HepG2 (cell line): ENCODE results near the gene RPS6KA2. TPM values are rescaled to one million over a fixed set of nuclear protein-coding genes. Genes with fewer than 3 reads are reported as not detected.

Experiments used
- ATAC-seq: fragments of 200-7000 bp; cut with Tn5 transposase; 3 replicates; pipeline ENCODE4 v1.9.1; 2020; ENCODE audit warnings: mild to moderate bottlenecking, moderate library complexity
- BruUV-seq: library from RNA; stranded (reverse); fragments of 400-500 nt; replicated peaks from 2 replicates; lab custom pipeline; 2021; lab: Mats Ljungman, UMichigan
- CTCF ChIA-PET: fragments of 300-600 bp; formaldehyde crosslinking; extraction: SDS; loops from one replicate; lab custom pipeline; 2021; ENCODE audit warnings: low total read pairs, inconsistent platforms, low intra/inter-chr PET ratio; lab: Yijun Ruan, JAX
- POLR2A ChIA-PET: fragments of 350-600 bp; sonication (Branson Sonifier 250); formaldehyde crosslinking; loops from one replicate; lab custom pipeline; 2020; ENCODE audit warnings: antibody characterized with exemption, inconsistent platforms; lab: Yijun Ruan, JAX
- DNase-seq: peaks from one replicate; pipeline ENCODE4 v3.0.0-alpha.2; 2015; ENCODE audit warnings: low spot score
- FAIRE-seq: peaks from 3 replicates; lab custom pipeline; 2011; peaks lifted over from hg19 to GRCh38; lab: Jason Lieb, UNC
- H2AFZ ChIP-seq: one replicate; pipeline ENCODE4 v1.6.1; 2011; ENCODE audit warnings: low read length, inconsistent platforms
- H3K27ac ChIP-seq: fragments of 300-600 bp; 3 replicates; pipeline ENCODE4 v1.8.0; 2011; ENCODE audit warnings: mixed run types, mild to moderate bottlenecking, mixed read lengths, low read length, inconsistent platforms; ENCODE audit not compliant: insufficient read depth; ENCODE audit errors: extremely low read length
- H3K27me3 ChIP-seq, 2 experiments: fragments of 200-600 bp in 1 of 2; 2 replicates in 1 of 2; 3 replicates in 1 of 2; pipeline versions ENCODE4 v1.6.0 to v1.8.0; 2011; ENCODE audit warnings: low read length in 2 of 2, mild to moderate bottlenecking in 2 of 2, moderate library complexity in 2 of 2, inconsistent platforms in 1 of 2; ENCODE audit not compliant: insufficient read depth in 2 of 2, control insufficient read depth in 1 of 2
- H3K36me3 ChIP-seq, 2 experiments: fragments of 200-600 bp in 1 of 2; replicated peaks in 1 of 2; 2 replicates in 1 of 2; 3 replicates in 1 of 2; pipeline versions ENCODE4 v1.5.1 to v1.8.0; 2011; ENCODE audit warnings: low read length in 2 of 2, inconsistent platforms in 1 of 2; ENCODE audit not compliant: insufficient read depth in 2 of 2, control insufficient read depth in 1 of 2
- H3K4me1 ChIP-seq: 2 replicates; pipeline ENCODE4 v1.5.1; 2012; ENCODE audit warnings: low read length, inconsistent platforms; ENCODE audit not compliant: insufficient read depth
- H3K4me2 ChIP-seq: 2 replicates; pipeline ENCODE4 v1.6.0; 2011; ENCODE audit warnings: low read depth, low read length, inconsistent platforms
- H3K4me3 ChIP-seq, 3 experiments: fragments of 200-600 bp in 1 of 3; sonication (generic), shearing (Covaris generic) in 1 of 3; replicated peaks in 1 of 3; 2 replicates each; pipeline ENCODE4 v1.5.1; 2011 to 2016; ENCODE audit warnings: low read length in 3 of 3, inconsistent platforms in 2 of 3, low read depth in 2 of 3, mild to moderate bottlenecking in 2 of 3, control low read depth in 1 of 3, mixed read lengths in 1 of 3; ENCODE audit not compliant: insufficient read depth in 1 of 3
- H3K79me2 ChIP-seq: one replicate; pipeline ENCODE4 v1.6.1; 2011; ENCODE audit warnings: low read length, inconsistent platforms; ENCODE audit not compliant: insufficient read depth
- H3K9ac ChIP-seq: 2 replicates; pipeline ENCODE4 v1.6.0; 2011; ENCODE audit warnings: mild to moderate bottlenecking, low read depth, low read length, inconsistent platforms; ENCODE audit not compliant: insufficient read depth
- H3K9me3 ChIP-seq: 2 replicates; pipeline ENCODE4 v1.5.1; 2012; ENCODE audit warnings: mild to moderate bottlenecking, low read length
- H4K20me1 ChIP-seq: 2 replicates; pipeline ENCODE4 v1.6.0; 2011; ENCODE audit warnings: inconsistent platforms, mild to moderate bottlenecking, low read length, moderate library complexity; ENCODE audit not compliant: insufficient read depth
- ARHGAP35 ChIP-seq: sonication (generic); formaldehyde crosslinking; IDR thresholded peaks from 2 replicates; pipeline ENCODE4 v1.9.0; 2022; ENCODE audit warnings: mild to moderate bottlenecking, inconsistent platforms, moderate library complexity, missing genetic modification reagents, borderline replicate concordance
- ATF2 ChIP-seq: sonication (generic); formaldehyde crosslinking; IDR thresholded peaks from 2 replicates; pipeline ENCODE4 v1.4.0; 2020; ENCODE audit warnings: missing genetic modification reagents
- DNMT1 ChIP-seq: sonication (generic); formaldehyde crosslinking; IDR thresholded peaks from 2 replicates; pipeline ENCODE4 v1.5.1; 2020; ENCODE audit warnings: mild to moderate bottlenecking, missing genetic modification reagents
- FIP1L1 ChIP-seq: fragments of 200-400 bp; formaldehyde crosslinking; IDR thresholded peaks from 2 replicates; pipeline ENCODE4 v1.6.1; 2018; ENCODE audit warnings: low read depth, mild to moderate bottlenecking, low read length, moderate library complexity, borderline replicate concordance; ENCODE audit not compliant: insufficient read depth
- FOXA3 ChIP-seq: IDR thresholded peaks from 2 replicates; pipeline ENCODE4 v1.6.1; 2016; ENCODE audit warnings: missing genetic modification reagents, missing compliant biosample characterization
- GTF3A ChIP-seq: sonication (generic); formaldehyde crosslinking; conservative IDR thresholded peaks from 2 replicates; pipeline ENCODE4 v1.4.0; 2020; ENCODE audit warnings: mild to moderate bottlenecking, missing genetic modification reagents
- IRF9 ChIP-seq: sonication (generic); formaldehyde crosslinking; IDR thresholded peaks from 2 replicates; pipeline ENCODE4 v1.8.0; 2022; ENCODE audit warnings: missing genetic modification reagents, mild to moderate bottlenecking, borderline replicate concordance
- MLLT10 ChIP-seq: sonication (generic); formaldehyde crosslinking; IDR thresholded peaks from 2 replicates; pipeline ENCODE4 v1.4.0; 2020; ENCODE audit warnings: missing genetic modification reagents
- RARA ChIP-seq: IDR thresholded peaks from 2 replicates; pipeline ENCODE4 v1.6.1; 2016; ENCODE audit warnings: missing genetic modification reagents, missing compliant biosample characterization
- RFX3 ChIP-seq: IDR thresholded peaks from 2 replicates; pipeline ENCODE4 v1.6.1; 2016; ENCODE audit warnings: missing biosample characterization, missing genetic modification reagents
- RXRA ChIP-seq: sonication (generic); formaldehyde crosslinking; IDR thresholded peaks from 2 replicates; pipeline ENCODE4 v1.5.1; 2020; ENCODE audit warnings: missing genetic modification reagents
- ZBTB49 ChIP-seq: sonication (generic); formaldehyde crosslinking; IDR thresholded peaks from 2 replicates; pipeline ENCODE4 v1.4.0; 2020; ENCODE audit warnings: missing genetic modification reagents, borderline replicate concordance
- ZKSCAN8 ChIP-seq: IDR thresholded peaks from 2 replicates; pipeline ENCODE4 v1.6.1; 2016; ENCODE audit warnings: borderline replicate concordance, missing genetic modification reagents, missing compliant biosample characterization
- ZNF256 ChIP-seq: sonication (generic); formaldehyde crosslinking; conservative IDR thresholded peaks from 2 replicates; pipeline ENCODE4 v1.4.0; 2020; ENCODE audit warnings: missing genetic modification reagents
- ZNF501 ChIP-seq: sonication (generic); formaldehyde crosslinking; IDR thresholded peaks from 2 replicates; pipeline ENCODE4 v1.5.1; 2020; ENCODE audit warnings: mild to moderate bottlenecking, moderate library complexity, missing genetic modification reagents
- ZNF513 ChIP-seq: sonication (generic); formaldehyde crosslinking; conservative IDR thresholded peaks from 2 replicates; pipeline ENCODE4 v1.5.0; 2020; ENCODE audit warnings: missing genetic modification reagents
- ZNF772 ChIP-seq: sonication (generic); formaldehyde crosslinking; IDR thresholded peaks from 2 replicates; pipeline ENCODE4 v1.5.0; 2020; ENCODE audit warnings: mild to moderate bottlenecking, missing genetic modification reagents
- WGBS: methylation state at CpG from one replicate; pipeline ENCODE4 v1.1.6; 2017; ENCODE audit warnings: low lambda C conversion rate; 5-methylcytosine and 5-hydroxymethylcytosine counted together
- in situ Hi-C: cut with HindIII; loops from 2 replicates; pipeline ENCODE4 v1.10.0; 2017; ENCODE audit warnings: low pct_unique_long_range_greater_than_20kb; ENCODE audit not compliant: extremely low pct_ligation_motif_present
- intact Hi-C: fragments of 100-400 bp; cut with micrococcal nuclease; formaldehyde crosslinking; loops from one replicate; pipeline ENCODE4 v1.10.0; 2022; ENCODE audit not compliant: unreplicated experiment
- polyA plus RNA-seq, 8 experiments: library from polyadenylated mRNA; depleted of rRNA in 3 of 8; stranded (reverse) in 7 of 8; unstranded in 1 of 8; fragments of >200 nt; fragmentation: Illumina TruSeq in 4 of 8; extraction: Trizol in 4 of 8; gene quantifications; 2 replicates each; pipeline versions ENCODE4 v1.2.1 to v1.2.3, GENCODE V29; 2011 to 2016; ENCODE audit warnings: low read depth in 4 of 8, missing spikeins in 1 of 8, mixed read lengths in 1 of 8; ENCODE audit not compliant: insufficient read depth in 1 of 8
- total RNA-seq, 5 experiments: library from RNA; depleted of rRNA; stranded (reverse); fragments of >200 nt; fragmentation: Illumina TruSeq; extraction: Trizol; gene quantifications; 2 replicates each; pipeline ENCODE4 v1.2.3, GENCODE V29; 2016; ENCODE audit warnings: low read depth in 1 of 5

Gene RPS6KA2
- total and polyA plus RNA-seq, 2 of the 13 experiments (the other 11 are each of a cell fraction or from before 2014, with no cell fraction given): 0.22 to 0.38 TPM

- Histone ChIP-seq H3K4me2 (peak overlapping the region; percentile 97), H3K79me2 (peaks cover 61% of the 10 kb centered on the region), H2AFZ (peak overlapping the region; percentile 81), H3K9me3 (no peaks in the 10 kb centered on the region), H3K27me3 (no peaks in the 10 kb centered on the region; a peak in 1 of 5 replicates), H4K20me1 (no peaks in the 10 kb centered on the region; the same call in 1 of the 2 replicates), H3K9ac (peak overlapping the region; percentile 86), H3K4me1 (peaks cover 63% of the 10 kb centered on the region), H3K27ac (peak overlapping the region; percentile 78), H3K4me3 (peak overlapping the region; percentile 98 to 100 (median 99)), H3K36me3 (0 out of 5 replicates have a peak, but pooled peaks cover 1 to 6% of the 10 kb centered on the region in 2 experiments)
- intact Hi-C loops (loop anchor here (1.0 to 5.0 kb wide), 4 partner anchors 19 to 105 kb away; no protein-coding TSS in a partner anchor), in situ Hi-C loops (no loop called here)
- peak; percentile 71 for ATAC-seq
- peak; percentile 58 for DNase-seq
- no TSS peak for BruUV-seq
- ChIA-PET CTCF (interaction anchor here (1.8 to 3.2 kb wide), 4 partner anchors 19 to 106 kb away, joined by 11 to 20 read pairs (median 17); no protein-coding TSS in a partner anchor), POLR2A (interaction anchor here (0.6 to 4.8 kb wide), 12 partner anchors 10 to 105 kb away, joined by 3 to 48 read pairs (median 4); partner anchors contain the start of gene SFT2D1)
- under 1% methylated on average over 18 of the region's 49 CpGs for WGBS
- no peak for FAIRE-seq
- TF ChIP-seq IRF9 (CRISPR knock-in tag): 0 out of 2 replicates have a peak, but pooled peaks have one; percentile 70
- TF ChIP-seq ZNF513: no peak
- peak; percentile 77 for TF ChIP-seq ZNF501 (CRISPR knock-in tag)
- TF ChIP-seq RXRA (CRISPR knock-in tag): peak; percentile 78
- TF ChIP-seq RARA: peak; percentile 45
- TF ChIP-seq ATF2 (CRISPR knock-in tag): peak; percentile 67; the same call in 1 of the 2 replicates
- peak; percentile 72; the same call in 1 of the 2 replicates for TF ChIP-seq ARHGAP35 (CRISPR knock-in tag)
- TF ChIP-seq FOXA3 (CRISPR knock-in tag): no peak
- TF ChIP-seq ZKSCAN8 (CRISPR knock-in tag): peak; percentile 52; the same call in 1 of the 2 replicates
- TF ChIP-seq FIP1L1: no peak
- no peak for TF ChIP-seq ZNF256
- TF ChIP-seq MLLT10 (CRISPR knock-in tag): no peak
- TF ChIP-seq ZBTB49 (CRISPR knock-in tag): no peak
- TF ChIP-seq DNMT1 (CRISPR knock-in tag): peak; percentile 65; the same call in 1 of the 2 replicates
- TF ChIP-seq RFX3 (CRISPR knock-in tag): no peak
- TF ChIP-seq GTF3A (CRISPR knock-in tag): peak; percentile 90; the same call in 1 of the 2 replicates
- peak; percentile 94 for TF ChIP-seq ZNF772 (CRISPR knock-in tag)
Observed at GRCh38 chr6:166381733-166382499, 245.1 kb downstream of the RPS6KA2 start.
